Lung microvascular endothelial cell (primary cell): ENCODE results near the gene TFB1M. TPM values are rescaled to one million over a fixed set of nuclear protein-coding genes. Genes with fewer than 3 reads are reported as not detected.
A peak's percentile ranks its signal among the peaks of the same experiment; 100 is the strongest.

ENCODE experiments used
- DNase-seq, 2 donors: peaks; one replicate each; pipeline versions ENCODE4 v3.0.0 to v3.0.0-alpha.2; 2010; ENCODE audit warnings: low read depth in 2 of 2
- total RNA-seq: library from RNA; depleted of rRNA; stranded (reverse); fragments of >200 nt; gene quantifications from 2 replicates; pipeline ENCODE4 v1.2.1, GENCODE V29; 2014

Gene TFB1M
- total RNA-seq, 1 donor from 2014 or later = 11.7 TPM

- DNase-seq = no peak
Measured at GRCh38 chr6:155265843-155266535, 48.3 kb downstream of the TFB1M start.

- DNase-seq = peak; percentile 40 to 50
Measured at GRCh38 chr6:155264693-155265320, 49.5 kb downstream of the TFB1M start.

- no peak for DNase-seq
Measured at GRCh38 chr6:155263373-155264063, 50.8 kb downstream of the TFB1M start, which contains the start of gene CLDN20. Gene CLDN20, plus strand, starts transcription at chr6:155264013. Its CDS starts 11,707 bp downstream, at chr6:155275720.

GRCh38 chr6:155262655-155263054 lies 51.6 kb downstream of the TFB1M start:
- DNase-seq = no peak

GRCh38 chr6:155261111-155261900 lies 53.0 kb downstream of the TFB1M start:
- no peak for DNase-seq

GRCh38 chr6:155260686-155261085 lies 53.6 kb downstream of the TFB1M start:
- no peak for DNase-seq

GRCh38 chr6:155259897-155260296 lies 54.4 kb downstream of the TFB1M start:
- no peak for DNase-seq

GRCh38 chr6:155259204-155259603 lies 55.1 kb downstream of the TFB1M start:
- DNase-seq = no peak

- no peak for DNase-seq
Measured at GRCh38 chr6:155257796-155258195, 56.5 kb downstream of the TFB1M start.

- no peak for DNase-seq
Measured at GRCh38 chr6:155256122-155256795, 58.0 kb downstream of the TFB1M start.

- DNase-seq = no peak
Measured at GRCh38 chr6:155254139-155254538, 60.1 kb downstream of the TFB1M start.

- DNase-seq = no peak
Measured at GRCh38 chr6:155253337-155253736, 60.9 kb downstream of the TFB1M start.

- no peak for DNase-seq
Measured at GRCh38 chr6:155252581-155252980, 61.7 kb downstream of the TFB1M start.

GRCh38 chr6:155250701-155251381 lies 63.4 kb downstream of the TFB1M start:
- no peak for DNase-seq

- peak; percentile 80 to 83 for DNase-seq
Measured at GRCh38 chr6:155248008-155249001, 66.0 kb downstream of the TFB1M start.

- no peak for DNase-seq
Measured at GRCh38 chr6:155247618-155248007, 66.7 kb downstream of the TFB1M start.

GRCh38 chr6:155246825-155247224 lies 67.5 kb downstream of the TFB1M start:
- DNase-seq = no peak

- no peak for DNase-seq
Measured at GRCh38 chr6:155245831-155246230, 68.5 kb downstream of the TFB1M start.

GRCh38 chr6:155245193-155245592 lies 69.1 kb downstream of the TFB1M start:
- no peak for DNase-seq
